Measurements from ENCODE around the gene FGF16. TPM values are rescaled to one million over a fixed set of nuclear protein-coding genes. Genes with fewer than 3 reads are reported as not detected.
"Not testable (repeated sequence)": the region's sequence is repeated elsewhere in the genome, so short reads cannot be mapped to it uniquely, and the experiment has no call there.

Gene FGF16
- total RNA-seq, 1 donor from 2014 or later: not detected

GRCh38 chrX:77455437-77455836 is 8.2 kb downstream of the FGF16 start:
- ATAC-seq (no peak), DNase-seq (no peak)
- Histone ChIP-seq H3K36me3 (no peaks in the 10 kb centered on the region), H3K27ac (no peak overlapping the region), H3K4me1 (no peaks in the 10 kb centered on the region), H3K27me3 (ENCODE audit: low read depth) (no peaks in the 10 kb centered on the region), H3K4me3 (no peak overlapping the region), H3K9me3 (no peaks in the 10 kb centered on the region)
- intact Hi-C loops (cut with DNase I): no loop called here
- TF ChIP-seq CTCF (IDR thresholded peaks at IDR 0.05): no peak

- ATAC-seq (no peak), DNase-seq (no peak)
- Histone ChIP-seq H3K9me3 (no peaks in the 10 kb centered on the region), H3K4me3 (no peak overlapping the region), H3K4me1 (no peaks in the 10 kb centered on the region), H3K27me3 (ENCODE audit: low read depth) (no peaks in the 10 kb centered on the region), H3K36me3 (no peaks in the 10 kb centered on the region), H3K27ac (no peak overlapping the region)
- intact Hi-C loops (cut with DNase I): no loop called here
- TF ChIP-seq CTCF (IDR thresholded peaks at IDR 0.05): no peak
These were observed 36.9 kb downstream of the FGF16 start for GRCh38 chrX:77484045-77484444.

DNA sequence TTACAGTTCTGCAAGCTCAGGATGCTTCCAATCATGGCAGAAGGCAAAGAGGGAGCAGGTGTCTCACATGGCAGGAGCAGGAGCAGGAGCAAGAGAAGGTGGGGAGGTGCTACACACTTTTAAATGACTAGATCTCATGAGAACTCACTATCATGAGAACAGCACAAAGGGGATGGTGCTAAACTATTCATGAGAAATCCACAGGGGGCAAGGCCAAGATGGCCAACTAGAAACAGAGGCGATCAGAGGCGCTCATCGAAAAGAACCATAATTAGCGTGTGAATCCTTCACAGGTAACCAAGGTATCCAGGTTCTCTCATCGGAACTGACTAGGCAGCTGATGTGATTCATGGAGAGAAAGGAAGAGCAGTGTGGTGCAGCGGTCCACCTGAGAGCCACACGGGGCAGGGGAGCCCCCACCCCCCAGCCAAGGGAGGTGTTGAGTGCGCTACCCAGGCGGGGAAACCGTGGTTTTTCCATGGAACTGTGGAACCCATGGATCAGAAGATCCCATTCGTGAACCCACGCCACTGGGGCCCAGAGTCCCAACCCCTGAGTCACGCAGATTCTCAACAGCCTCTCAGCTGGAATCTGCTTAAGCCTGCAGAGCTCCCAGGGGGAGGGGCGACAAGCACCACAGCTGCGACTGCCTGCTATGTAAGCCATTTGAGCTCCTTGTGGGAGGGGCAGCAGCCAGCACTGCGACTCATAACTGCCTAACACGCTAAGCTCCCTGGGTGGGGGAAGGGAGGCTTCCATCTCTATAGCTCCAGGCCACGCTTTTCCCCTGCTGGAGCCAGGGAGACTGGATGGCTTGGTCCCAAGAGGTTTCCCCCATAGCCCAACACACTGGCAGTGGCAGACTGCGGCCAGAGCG is 46.7 kb downstream of the FGF16 start:
- DNase-seq: no peak
- Histone ChIP-seq H3K9me3 (no peaks in the 10 kb centered on the region), H3K4me3 (no peak overlapping the region), H3K36me3 (no peaks in the 10 kb centered on the region), H3K4me1 (no peaks in the 10 kb centered on the region), H3K27ac (no peak overlapping the region), H3K27me3 (ENCODE audit: low read depth) (no peaks in the 10 kb centered on the region)
- no peak for TF ChIP-seq CTCF (IDR thresholded peaks at IDR 0.05)
- intact Hi-C loops (cut with DNase I): no loop called here
- ATAC-seq: no peak

- H3K4me3 ChIP-seq; H3K36me3 ChIP-seq; intact Hi-C loops (cut with DNase I); DNase-seq; H3K4me1 ChIP-seq; ATAC-seq; H3K9me3 ChIP-seq; H3K27ac ChIP-seq; H3K27me3 ChIP-seq (ENCODE audit: low read depth): not testable (repeated sequence)
These were observed 53.0 kb downstream of the FGF16 start for GRCh38 chrX:77500164-77500563.

- Histone ChIP-seq H3K4me3 (no peak overlapping the region), H3K9me3 (no peaks in the 10 kb centered on the region), H3K27me3 (ENCODE audit: low read depth) (no peaks in the 10 kb centered on the region), H3K4me1 (no peaks in the 10 kb centered on the region), H3K27ac (no peak overlapping the region), H3K36me3 (peaks cover 12% of the 10 kb centered on the region)
- ATAC-seq (no peak), DNase-seq (no peak)
- intact Hi-C loops (cut with DNase I): no loop called here
- no peak for TF ChIP-seq CTCF (IDR thresholded peaks at IDR 0.05)
These were observed 55.8 kb downstream of the FGF16 start for GRCh38 chrX:77502951-77503525.

- no peak for ATAC-seq
- no peak for TF ChIP-seq CTCF (IDR thresholded peaks at IDR 0.05)
- Histone ChIP-seq H3K27ac (no peak overlapping the region), H3K9me3 (no peaks in the 10 kb centered on the region), H3K4me1 (no peaks in the 10 kb centered on the region), H3K4me3 (no peak overlapping the region), H3K27me3 (ENCODE audit: low read depth) (no peaks in the 10 kb centered on the region), H3K36me3 (peaks cover 27% of the 10 kb centered on the region)
- intact Hi-C loops (cut with DNase I): no loop called here
- no peak for DNase-seq
These were observed 58.0 kb downstream of the FGF16 start for GRCh38 chrX:77505227-77505626.
